Peyer's patch (tissue), 4 donors: Measurements from ENCODE around the gene WDR7.

Experiments
- POLR2A ChIP-seq, 2 donors: fragments of 450-650 bp; IDR thresholded peaks; one replicate each; pipeline ENCODE4 v1.5.1; 2017; ENCODE audit warnings: antibody characterized with exemption in 2 of 2, mild to moderate bottlenecking in 2 of 2, moderate library complexity in 2 of 2
- TF ChIP-seq, protein P1 (sequence below), 6 experiments: fragments of 450-650 bp in 4 of 6; fragments of 200-600 bp in 2 of 6; sonication (generic) in 1 of 6; IDR thresholded peaks; one replicate each; pipeline ENCODE4 v1.5.1; 2017 to 2019; ENCODE audit warnings: antibody characterized with exemption in 6 of 6, mild to moderate bottlenecking in 3 of 6, moderate library complexity in 1 of 6

DNA sequence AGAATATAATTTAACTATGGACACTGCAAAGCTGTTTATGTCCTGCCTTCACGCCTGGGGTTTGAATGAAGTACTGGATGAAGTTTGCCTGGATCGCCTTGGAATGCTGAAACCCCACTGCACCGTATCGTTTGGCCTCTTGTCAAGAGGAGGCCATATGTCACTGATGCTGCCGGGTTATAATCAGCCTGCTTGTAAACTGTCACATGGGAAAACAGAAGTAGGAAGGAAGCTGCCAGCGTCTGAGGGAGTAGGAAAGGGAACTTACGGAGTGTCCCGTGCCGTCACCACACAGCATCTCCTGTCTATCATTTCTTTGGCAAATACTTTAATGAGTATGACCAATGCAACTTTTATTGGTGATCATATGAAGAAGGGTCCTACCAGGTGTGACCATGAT, 105.8 kb downstream of the WDR7 start:
- TF ChIP-seq, protein P1, sequence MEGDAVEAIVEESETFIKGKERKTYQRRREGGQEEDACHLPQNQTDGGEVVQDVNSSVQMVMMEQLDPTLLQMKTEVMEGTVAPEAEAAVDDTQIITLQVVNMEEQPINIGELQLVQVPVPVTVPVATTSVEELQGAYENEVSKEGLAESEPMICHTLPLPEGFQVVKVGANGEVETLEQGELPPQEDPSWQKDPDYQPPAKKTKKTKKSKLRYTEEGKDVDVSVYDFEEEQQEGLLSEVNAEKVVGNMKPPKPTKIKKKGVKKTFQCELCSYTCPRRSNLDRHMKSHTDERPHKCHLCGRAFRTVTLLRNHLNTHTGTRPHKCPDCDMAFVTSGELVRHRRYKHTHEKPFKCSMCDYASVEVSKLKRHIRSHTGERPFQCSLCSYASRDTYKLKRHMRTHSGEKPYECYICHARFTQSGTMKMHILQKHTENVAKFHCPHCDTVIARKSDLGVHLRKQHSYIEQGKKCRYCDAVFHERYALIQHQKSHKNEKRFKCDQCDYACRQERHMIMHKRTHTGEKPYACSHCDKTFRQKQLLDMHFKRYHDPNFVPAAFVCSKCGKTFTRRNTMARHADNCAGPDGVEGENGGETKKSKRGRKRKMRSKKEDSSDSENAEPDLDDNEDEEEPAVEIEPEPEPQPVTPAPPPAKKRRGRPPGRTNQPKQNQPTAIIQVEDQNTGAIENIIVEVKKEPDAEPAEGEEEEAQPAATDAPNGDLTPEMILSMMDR (IDR thresholded peaks at IDR 0.05), result no peak
- no peak for TF ChIP-seq POLR2A (IDR thresholded peaks at IDR 0.05)
